Stomach (tissue), 4 donors: ENCODE measurements around the gene STARD5.

ENCODE experiments used
- CTCF ChIP-seq, 7 experiments: fragments of 450-650 bp in 4 of 7; fragments of 200-600 bp in 3 of 7; sonication (generic) in 3 of 7; IDR thresholded peaks; one replicate each; pipeline ENCODE4 v1.5.1; 2016 to 2019; ENCODE audit warnings: antibody characterized with exemption in 7 of 7, control low read depth in 2 of 7, mild to moderate bottlenecking in 1 of 7
- POLR2AphosphoS5 ChIP-seq, 3 donors: sonication (generic); formaldehyde crosslinking; IDR thresholded peaks; one replicate each; pipeline ENCODE4 v1.6.1; 2016; ENCODE audit warnings: antibody characterized with exemption in 3 of 3

GRCh38 chr15:81362790-81363189 lies 38.8 kb upstream of the STARD5 start:
- TF ChIP-seq CTCF (IDR thresholded peaks at IDR 0.05) (no peak), POLR2AphosphoS5 (IDR thresholded peaks at IDR 0.05) (no peak)
